H1 (cell line): ENCODE measurements around the gene GPR160. TPM values are rescaled to one million over a fixed set of nuclear protein-coding genes. Genes with fewer than 3 reads are reported as not detected.

ENCODE experiments used
- CTCF ChIA-PET: fragments of 300-600 bp; sonication (Branson Sonifier 250); formaldehyde crosslinking; loops from one replicate; lab custom pipeline; 2021; ENCODE audit not compliant: partially characterized antibody; lab: Charles Lee
- POLR2A ChIA-PET: fragments of 300-600 bp; sonication (Branson Sonifier 250); formaldehyde crosslinking; loops from one replicate; lab custom pipeline; 2021; ENCODE audit warnings: inconsistent platforms; ENCODE audit not compliant: partially characterized antibody; lab: Charles Lee
- DNase-seq, 2 experiments: peaks; one replicate each; pipeline versions ENCODE4 v3.0.0 to v3.0.0-alpha.2; 2010 to 2022; ENCODE audit warnings: low spot score in 2 of 2, low read depth in 1 of 2, mixed read lengths in 1 of 2
- FAIRE-seq: peaks from 2 replicates; lab custom pipeline; 2011; peaks lifted over from hg19 to GRCh38; lab: Jason Lieb, UNC
- H2AFZ ChIP-seq: 2 replicates; pipeline ENCODE4 v1.8.1; 2012; ENCODE audit warnings: low read length, inconsistent platforms
- H2AK5ac ChIP-seq: 2 replicates; pipeline ENCODE4 v1.6.1; 2013; ENCODE audit warnings: low read depth, low read length
- H2BK120ac ChIP-seq: replicated peaks from 2 replicates; pipeline ENCODE3; 2013; ENCODE audit warnings: low read depth, low read length, inconsistent platforms
- H2BK12ac ChIP-seq: 2 replicates; pipeline ENCODE4 v1.6.1; 2013; ENCODE audit warnings: low read depth, low read length
- H2BK15ac ChIP-seq: 2 replicates; pipeline ENCODE4 v1.6.1; 2013; ENCODE audit warnings: low read length
- H2BK20ac ChIP-seq: 2 replicates; pipeline ENCODE4 v1.6.1; 2013; ENCODE audit warnings: low read length
- H2BK5ac ChIP-seq: 2 replicates; pipeline ENCODE4 v1.6.1; 2013; ENCODE audit warnings: low read depth, low read length
- H3K14ac ChIP-seq: 2 replicates; pipeline ENCODE4 v1.6.1; 2013; ENCODE audit warnings: inconsistent platforms; ENCODE audit not compliant: insufficient read length
- H3K18ac ChIP-seq: 2 replicates; pipeline ENCODE4 v1.6.1; 2013; ENCODE audit warnings: low read length; ENCODE audit errors: extremely low read depth
- H3K23ac ChIP-seq: 2 replicates; pipeline ENCODE4 v1.6.1; 2013; ENCODE audit warnings: inconsistent platforms; ENCODE audit not compliant: insufficient read length
- H3K23me2 ChIP-seq: 2 replicates; pipeline ENCODE4 v1.6.1; 2013; ENCODE audit warnings: low read depth, low read length
- H3K27ac ChIP-seq: 2 replicates; pipeline ENCODE4 v1.6.1; 2011; ENCODE audit warnings: low read depth, low read length, inconsistent platforms
- H3K27me3 ChIP-seq, 4 experiments: replicated peaks in 1 of 4; 1 replicate in 1 of 4; 2 replicates in 3 of 4; pipeline versions ENCODE4 v1.6.1 to v1.8.1; 2011 to 2013; ENCODE audit warnings: low read length in 3 of 4, mild to moderate bottlenecking in 3 of 4, inconsistent platforms in 2 of 4, mixed read lengths in 2 of 4, moderate library complexity in 1 of 4; ENCODE audit not compliant: control insufficient read depth in 3 of 4, insufficient read depth in 3 of 4; ENCODE audit errors: extremely low read depth in 1 of 4
- H3K36me3 ChIP-seq, 4 experiments: 2 replicates each; pipeline versions ENCODE4 v1.6.1 to v1.8.1; 2011 to 2013; ENCODE audit warnings: mild to moderate bottlenecking in 4 of 4, low read length in 3 of 4, moderate library complexity in 2 of 4, control low read depth in 1 of 4, inconsistent platforms in 1 of 4; ENCODE audit not compliant: insufficient read depth in 4 of 4, control insufficient read depth in 2 of 4
- H3K4ac ChIP-seq: replicated peaks from 2 replicates; pipeline ENCODE3; 2013; ENCODE audit warnings: low read length, low read depth, mixed read lengths, inconsistent platforms; ENCODE audit not compliant: insufficient read length
- H3K4me1 ChIP-seq, 4 experiments: replicated peaks in 1 of 4; 1 replicate in 1 of 4; 2 replicates in 3 of 4; pipeline versions ENCODE4 v1.6.1 to v1.8.1; 2011 to 2013; ENCODE audit warnings: low read length in 3 of 4, inconsistent platforms in 2 of 4, mixed read lengths in 1 of 4; ENCODE audit not compliant: insufficient read depth in 4 of 4, control insufficient read depth in 3 of 4
- H3K4me2 ChIP-seq, 2 experiments: 2 replicates each; pipeline versions ENCODE4 v1.6.1 to v1.8.1; 2011 to 2013; ENCODE audit warnings: low read depth in 2 of 2, low read length in 2 of 2, control low read depth in 1 of 2, inconsistent platforms in 1 of 2, mild to moderate bottlenecking in 1 of 2; ENCODE audit not compliant: insufficient read depth in 1 of 2
- H3K4me3 ChIP-seq, 4 experiments: fragments of 200-600, 300-600 bp in 1 of 4; sonication (generic), shearing (Covaris generic), sonication (Bioruptor Twin) in 1 of 4; 2 replicates each; pipeline versions ENCODE4 v1.5.1 to v1.8.1; 2011 to 2016; ENCODE audit warnings: low read length in 4 of 4, low read depth in 3 of 4, control low read depth in 2 of 4, inconsistent platforms in 2 of 4, mild to moderate bottlenecking in 2 of 4, mixed read lengths in 1 of 4, moderate library complexity in 1 of 4; ENCODE audit not compliant: insufficient read depth in 2 of 4; ENCODE audit errors: extremely low read depth in 1 of 4
- H3K56ac ChIP-seq: replicated peaks from 2 replicates; pipeline ENCODE3; 2013; ENCODE audit warnings: low read depth, mild to moderate bottlenecking, mixed read lengths, low read length, inconsistent platforms; ENCODE audit not compliant: insufficient read length
- H3K79me1 ChIP-seq: 2 replicates; pipeline ENCODE4 v1.6.1; 2013; ENCODE audit warnings: low read depth, low read length, control low read depth
- H3K79me2 ChIP-seq, 2 experiments: 2 replicates each; pipeline versions ENCODE4 v1.6.1 to v1.8.1; 2012 to 2013; ENCODE audit warnings: low read length in 2 of 2, mild to moderate bottlenecking in 2 of 2, inconsistent platforms in 1 of 2; ENCODE audit not compliant: insufficient read depth in 2 of 2, control insufficient read depth in 1 of 2
- H3K9ac ChIP-seq, 4 experiments: replicated peaks in 1 of 4; 1 replicate in 1 of 4; 2 replicates in 3 of 4; pipeline versions ENCODE4 v1.6.1 to v1.8.1; 2011 to 2013; ENCODE audit warnings: low read depth in 3 of 4, low read length in 3 of 4, control low read depth in 2 of 4, mild to moderate bottlenecking in 2 of 4, moderate library complexity in 2 of 4, inconsistent platforms in 1 of 4; ENCODE audit errors: extremely low read depth in 1 of 4
- H3K9me3 ChIP-seq, 2 experiments: 2 replicates each; pipeline versions ENCODE4 v1.6.1 to v1.8.1; 2012 to 2013; ENCODE audit warnings: mild to moderate bottlenecking in 2 of 2, moderate library complexity in 2 of 2, control low read depth in 1 of 2, inconsistent platforms in 1 of 2, low read depth in 1 of 2, low read length in 1 of 2, mixed read lengths in 1 of 2; ENCODE audit not compliant: insufficient read depth in 2 of 2
- H4K20me1 ChIP-seq, 2 experiments: replicated peaks in 1 of 2; 2 replicates each; pipeline versions ENCODE3 to v1.8.1; 2011 to 2013; ENCODE audit warnings: inconsistent platforms in 2 of 2, low read length in 2 of 2, mild to moderate bottlenecking in 1 of 2; ENCODE audit not compliant: insufficient read depth in 2 of 2, control insufficient read depth in 1 of 2
- H4K5ac ChIP-seq: 2 replicates; pipeline ENCODE4 v1.6.1; 2013; ENCODE audit warnings: low read length, low read depth, mixed read lengths, inconsistent platforms; ENCODE audit not compliant: insufficient read length
- H4K8ac ChIP-seq: 2 replicates; pipeline ENCODE4 v1.8.0; 2013; ENCODE audit warnings: mild to moderate bottlenecking, moderate library complexity, low read length, inconsistent platforms; ENCODE audit not compliant: insufficient read depth; ENCODE audit errors: extremely low read depth
- H4K91ac ChIP-seq: replicated peaks from 2 replicates; pipeline ENCODE3; 2013; ENCODE audit warnings: low read length, mixed read lengths, inconsistent platforms; ENCODE audit not compliant: insufficient read length
- CTBP2 ChIP-seq: IDR thresholded peaks from 2 replicates; pipeline ENCODE4 v1.7.0; 2011; ENCODE audit warnings: borderline replicate concordance, mild to moderate bottlenecking, moderate library complexity, mixed read lengths, low read length; ENCODE audit not compliant: insufficient read depth, insufficient read length
- JUND ChIP-seq: IDR thresholded peaks from 2 replicates; pipeline ENCODE4 v1.6.1; 2011; ENCODE audit warnings: mild to moderate bottlenecking, improper control_type of control experiment, low read length
- RBBP5 ChIP-seq: IDR thresholded peaks from 2 replicates; pipeline ENCODE4 v1.7.1; 2012; ENCODE audit warnings: low read depth, mild to moderate bottlenecking, inconsistent platforms, low read length, moderate library complexity, borderline replicate concordance
- SIRT6 ChIP-seq: IDR thresholded peaks from one replicate; pipeline ENCODE4 v1.7.1; 2012; ENCODE audit warnings: low read length, inconsistent platforms
- SIX5 ChIP-seq: IDR thresholded peaks from 2 replicates; pipeline ENCODE4 v1.6.1; 2011; ENCODE audit warnings: mild to moderate bottlenecking, low read depth, low read length
- SP1 ChIP-seq: IDR thresholded peaks from 2 replicates; pipeline ENCODE4 v1.6.1; 2011; ENCODE audit warnings: low read depth, low read length
- SRF ChIP-seq: IDR thresholded peaks from 2 replicates; pipeline ENCODE4 v1.6.1; 2011; ENCODE audit warnings: mild to moderate bottlenecking, low read depth, low read length, moderate library complexity
- TBP ChIP-seq: IDR thresholded peaks from 2 replicates; pipeline ENCODE4 v1.6.1; 2011; ENCODE audit warnings: low read depth, low read length, improper control_type of control experiment
- WGBS, 2 experiments: shearing (Covaris generic) in 1 of 2; methylation state at CpG; one replicate each; pipeline versions ENCODE4 v1.1.6 to v1.1.7; 2013 to 2015; ENCODE audit warnings: low lambda C conversion rate in 2 of 2, mixed read lengths in 2 of 2, inconsistent platforms in 1 of 2, low coverage in 1 of 2, missing lambda C conversion rate in 1 of 2; ENCODE audit not compliant: insufficient replicate concordance in 2 of 2, insufficient coverage in 1 of 2, insufficient read length in 1 of 2; ENCODE audit errors: extremely low coverage in 1 of 2, missing lambda C conversion rate in 1 of 2; 5-methylcytosine and 5-hydroxymethylcytosine counted together
- polyA plus RNA-seq, 7 experiments: library from polyadenylated mRNA; depleted of rRNA in 3 of 7; stranded (reverse) in 5 of 7; unstranded in 2 of 7; fragments of >200 nt in 5 of 7; fragments of 200-250 nt in 2 of 7; gene quantifications; 1 replicate in 5 of 7; 2 replicates in 1 of 7; 4 replicates in 1 of 7; pipeline versions ENCODE4 v1.2.1 to v1.2.3, GENCODE V29; 2011 to 2013; ENCODE audit warnings: missing spikeins in 2 of 7, mixed read lengths in 2 of 7
- total RNA-seq: library from RNA; stranded (reverse); fragmentation: NEBNext Ultra II Directional; extraction: Animal tissue kit (Norgen Biotek cat#: 25700); gene quantifications from 2 replicates; pipeline ENCODE4 v1.2.1, GENCODE V29; 2021
- TF ChIP-seq, protein P1 (sequence below): IDR thresholded peaks from 2 replicates; pipeline ENCODE4 v1.6.1; 2012; ENCODE audit warnings: low read length, inconsistent platforms
- TF ChIP-seq, protein P2 (sequence below), 3 experiments: IDR thresholded peaks; 1 replicate in 2 of 3; 2 replicates in 1 of 3; pipeline versions ENCODE4 v1.5.1 to v1.6.1; 2011; ENCODE audit warnings: low read length in 3 of 3, mild to moderate bottlenecking in 3 of 3, inconsistent platforms in 2 of 3, low read depth in 1 of 3, moderate library complexity in 1 of 3; ENCODE audit not compliant: insufficient read depth in 1 of 3; ENCODE audit errors: control extremely low read depth in 1 of 3

GPR160 gene
- total and polyA plus RNA-seq, 2 of the 8 experiments (the other 6 are each of a cell fraction or from before 2014, with no cell fraction given): 14.3 to 16.6 TPM

DNA sequence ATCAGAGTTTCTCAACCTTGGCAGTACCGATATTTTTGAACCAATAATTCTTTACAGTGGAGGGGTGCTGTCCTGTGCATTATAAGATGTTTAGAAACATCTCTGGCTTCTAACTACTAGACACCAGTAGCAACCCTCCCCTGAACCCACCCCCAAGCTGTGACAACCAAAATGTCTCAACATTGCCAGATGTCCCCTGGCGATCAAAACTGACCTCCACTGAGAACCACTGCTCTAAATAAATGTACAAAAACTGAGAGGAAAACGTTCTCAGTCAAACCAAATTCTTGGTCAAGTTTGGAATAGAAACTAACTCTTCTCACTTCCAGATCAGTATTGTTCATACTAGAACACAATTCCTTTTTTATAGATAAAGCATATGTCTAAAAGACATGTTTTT, 58.5 kb downstream of the GPR160 start:
- H3K14ac ChIP-seq: no peak overlapping the region
- H3K4ac ChIP-seq: no peak overlapping the region
- H3K4me3 ChIP-seq: no peak overlapping the region
- H2AFZ ChIP-seq: no peak overlapping the region
- no peak overlapping the region for H2AK5ac ChIP-seq
- H3K79me1 ChIP-seq: no peaks in the 10 kb centered on the region; the same call in 1 of the 2 replicates
- FAIRE-seq: no peak
- H3K4me2 ChIP-seq: no peak overlapping the region
- no peak overlapping the region for H4K5ac ChIP-seq
- H2BK12ac ChIP-seq: no peak overlapping the region
- no peak overlapping the region for H2BK5ac ChIP-seq
- no peak overlapping the region for H3K9ac ChIP-seq
- H3K36me3 ChIP-seq: peaks cover 0 to 49% (median 14%) of the 10 kb centered on the region in 4 experiments; a peak in 4 of 8 replicates
- H4K20me1 ChIP-seq: peaks cover 0 to 1% of the 10 kb centered on the region in 2 experiments
- H3K56ac ChIP-seq: no peak overlapping the region
- H2BK15ac ChIP-seq: no peak overlapping the region
- H3K18ac ChIP-seq: no peak overlapping the region
- no peaks in the 10 kb centered on the region for H3K9me3 ChIP-seq
- no peak for DNase-seq
- H3K27me3 ChIP-seq: no peaks in the 10 kb centered on the region
- H4K8ac ChIP-seq: no peak overlapping the region
- H4K91ac ChIP-seq: no peak overlapping the region
- H2BK120ac ChIP-seq: no peak overlapping the region
- WGBS, 2 experiments: 86% methylated on average over 3 of the region's 3 CpGs; no CpG with 5 or more reads in 1 of the 2 experiments
- no peaks in the 10 kb centered on the region for H3K79me2 ChIP-seq
- no peak overlapping the region for H3K23ac ChIP-seq
- no peak overlapping the region for H2BK20ac ChIP-seq
- H3K23me2 ChIP-seq: no peaks in the 10 kb centered on the region
- ChIA-PET CTCF (interaction anchor here (1.3 to 5.9 kb wide), 4 partner anchors 10 to 75 kb away, joined by 4 to 34 read pairs (median 4); no protein-coding TSS in a partner anchor), POLR2A (no interaction called here)
- no peak overlapping the region for H3K27ac ChIP-seq
- H3K4me1 ChIP-seq: no peaks in the 10 kb centered on the region
- TF ChIP-seq TBP (no peak), SP1 (no peak), RBBP5 (no peak), SRF (no peak), JUND (no peak), SIX5 (no peak), SIRT6 (no peak), CTBP2 (no peak)
- TF ChIP-seq, protein P1, sequence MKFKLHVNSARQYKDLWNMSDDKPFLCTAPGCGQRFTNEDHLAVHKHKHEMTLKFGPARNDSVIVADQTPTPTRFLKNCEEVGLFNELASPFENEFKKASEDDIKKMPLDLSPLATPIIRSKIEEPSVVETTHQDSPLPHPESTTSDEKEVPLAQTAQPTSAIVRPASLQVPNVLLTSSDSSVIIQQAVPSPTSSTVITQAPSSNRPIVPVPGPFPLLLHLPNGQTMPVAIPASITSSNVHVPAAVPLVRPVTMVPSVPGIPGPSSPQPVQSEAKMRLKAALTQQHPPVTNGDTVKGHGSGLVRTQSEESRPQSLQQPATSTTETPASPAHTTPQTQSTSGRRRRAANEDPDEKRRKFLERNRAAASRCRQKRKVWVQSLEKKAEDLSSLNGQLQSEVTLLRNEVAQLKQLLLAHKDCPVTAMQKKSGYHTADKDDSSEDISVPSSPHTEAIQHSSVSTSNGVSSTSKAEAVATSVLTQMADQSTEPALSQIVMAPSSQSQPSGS: no peak
- TF ChIP-seq, protein P2, sequence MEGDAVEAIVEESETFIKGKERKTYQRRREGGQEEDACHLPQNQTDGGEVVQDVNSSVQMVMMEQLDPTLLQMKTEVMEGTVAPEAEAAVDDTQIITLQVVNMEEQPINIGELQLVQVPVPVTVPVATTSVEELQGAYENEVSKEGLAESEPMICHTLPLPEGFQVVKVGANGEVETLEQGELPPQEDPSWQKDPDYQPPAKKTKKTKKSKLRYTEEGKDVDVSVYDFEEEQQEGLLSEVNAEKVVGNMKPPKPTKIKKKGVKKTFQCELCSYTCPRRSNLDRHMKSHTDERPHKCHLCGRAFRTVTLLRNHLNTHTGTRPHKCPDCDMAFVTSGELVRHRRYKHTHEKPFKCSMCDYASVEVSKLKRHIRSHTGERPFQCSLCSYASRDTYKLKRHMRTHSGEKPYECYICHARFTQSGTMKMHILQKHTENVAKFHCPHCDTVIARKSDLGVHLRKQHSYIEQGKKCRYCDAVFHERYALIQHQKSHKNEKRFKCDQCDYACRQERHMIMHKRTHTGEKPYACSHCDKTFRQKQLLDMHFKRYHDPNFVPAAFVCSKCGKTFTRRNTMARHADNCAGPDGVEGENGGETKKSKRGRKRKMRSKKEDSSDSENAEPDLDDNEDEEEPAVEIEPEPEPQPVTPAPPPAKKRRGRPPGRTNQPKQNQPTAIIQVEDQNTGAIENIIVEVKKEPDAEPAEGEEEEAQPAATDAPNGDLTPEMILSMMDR (IDR thresholded peaks at IDR 0.05; ENCODE audit: control extremely low read depth in 1 of 3, insufficient read depth in 1 of 3, low read depth in 1 of 3, low read length in 3 of 3): no peak
